Neutrophil (primary cell): ENCODE results near the gene VAC14.

Experiments used
- H3K27ac ChIP-seq: fragments of 200-600 bp; sonication (generic); 2 replicates; pipeline ENCODE4 v1.5.1; 2016; ENCODE audit warnings: mild to moderate bottlenecking, moderate library complexity
- H3K27me3 ChIP-seq: fragments of 200-600 bp; sonication (generic); 2 replicates; pipeline ENCODE4 v1.6.0; 2016; ENCODE audit warnings: mild to moderate bottlenecking
- H3K36me3 ChIP-seq: fragments of 200-600 bp; sonication (generic); 2 replicates; pipeline ENCODE4 v1.5.1; 2017
- H3K4me1 ChIP-seq, 2 experiments: fragments of 200-600 bp in 1 of 2; sonication (generic) in 1 of 2; 1 replicate in 1 of 2; 2 replicates in 1 of 2; pipeline versions ENCODE4 v1.5.1 to v1.6.1; 2013 to 2016; ENCODE audit warnings: low read depth in 1 of 2, low read length in 1 of 2, mild to moderate bottlenecking in 1 of 2, moderate library complexity in 1 of 2; ENCODE audit not compliant: control insufficient read depth in 1 of 2, insufficient read depth in 1 of 2
- H3K4me3 ChIP-seq, 2 experiments: fragments of 200-600 bp in 1 of 2; sonication (generic) in 1 of 2; 1 replicate in 1 of 2; 2 replicates in 1 of 2; pipeline ENCODE4 v1.5.1; 2013 to 2016; ENCODE audit warnings: low read depth in 1 of 2, low read length in 1 of 2, mild to moderate bottlenecking in 1 of 2, moderate library complexity in 1 of 2
- H3K9me3 ChIP-seq: fragments of 200-600 bp; sonication (generic); 2 replicates; pipeline ENCODE4 v1.5.1; 2016
- TF ChIP-seq, protein P1 (sequence below): fragments of 200-600 bp; sonication (generic); IDR thresholded peaks from 2 replicates; pipeline ENCODE4 v1.5.1; 2016; ENCODE audit warnings: antibody characterized with exemption

Gene VAC14

DNA sequence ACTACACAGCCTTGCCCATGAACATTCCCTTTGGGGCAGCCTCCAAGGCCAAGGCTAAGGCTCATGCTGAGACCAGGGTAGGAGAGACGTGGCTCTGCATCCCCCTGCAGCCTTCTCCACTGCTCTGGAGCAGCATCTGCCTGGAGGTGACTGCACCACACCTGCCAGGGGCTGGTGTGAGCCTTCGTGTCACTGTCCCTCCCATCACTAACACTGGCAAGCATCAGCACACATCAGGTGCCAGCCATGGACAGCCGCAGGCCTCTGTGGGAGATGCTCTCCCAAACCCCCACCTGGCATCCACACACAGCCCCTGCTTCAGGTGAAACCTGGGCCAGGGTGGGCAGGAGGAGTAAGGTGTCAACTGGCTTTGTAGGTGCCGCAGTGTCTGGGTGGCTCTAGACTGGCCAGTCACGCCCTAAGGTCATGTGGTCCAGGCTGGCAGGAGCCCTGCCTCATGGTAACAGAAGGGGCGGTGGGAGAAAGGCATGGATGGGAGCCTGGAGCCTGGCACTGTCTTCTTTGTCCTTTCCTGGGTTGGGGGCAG is 97.0 kb downstream of the VAC14 start:
- Histone ChIP-seq H3K9me3 (no peaks in the 10 kb centered on the region), H3K27me3 (no peaks in the 10 kb centered on the region), H3K4me1 (peaks cover 16 to 20% of the 10 kb centered on the region in 2 experiments), H3K27ac (no peak overlapping the region), H3K4me3 (no peak overlapping the region), H3K36me3 (peaks cover 8% of the 10 kb centered on the region)
- TF ChIP-seq, protein P1, sequence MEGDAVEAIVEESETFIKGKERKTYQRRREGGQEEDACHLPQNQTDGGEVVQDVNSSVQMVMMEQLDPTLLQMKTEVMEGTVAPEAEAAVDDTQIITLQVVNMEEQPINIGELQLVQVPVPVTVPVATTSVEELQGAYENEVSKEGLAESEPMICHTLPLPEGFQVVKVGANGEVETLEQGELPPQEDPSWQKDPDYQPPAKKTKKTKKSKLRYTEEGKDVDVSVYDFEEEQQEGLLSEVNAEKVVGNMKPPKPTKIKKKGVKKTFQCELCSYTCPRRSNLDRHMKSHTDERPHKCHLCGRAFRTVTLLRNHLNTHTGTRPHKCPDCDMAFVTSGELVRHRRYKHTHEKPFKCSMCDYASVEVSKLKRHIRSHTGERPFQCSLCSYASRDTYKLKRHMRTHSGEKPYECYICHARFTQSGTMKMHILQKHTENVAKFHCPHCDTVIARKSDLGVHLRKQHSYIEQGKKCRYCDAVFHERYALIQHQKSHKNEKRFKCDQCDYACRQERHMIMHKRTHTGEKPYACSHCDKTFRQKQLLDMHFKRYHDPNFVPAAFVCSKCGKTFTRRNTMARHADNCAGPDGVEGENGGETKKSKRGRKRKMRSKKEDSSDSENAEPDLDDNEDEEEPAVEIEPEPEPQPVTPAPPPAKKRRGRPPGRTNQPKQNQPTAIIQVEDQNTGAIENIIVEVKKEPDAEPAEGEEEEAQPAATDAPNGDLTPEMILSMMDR = no peak

- no peaks in the 10 kb centered on the region for H3K9me3 ChIP-seq
- peaks cover 11% of the 10 kb centered on the region for H3K36me3 ChIP-seq
- TF ChIP-seq, protein P1 = no peak
- no peak overlapping the region for H3K4me3 ChIP-seq
- H3K27me3 ChIP-seq = no peaks in the 10 kb centered on the region
- no peak overlapping the region for H3K27ac ChIP-seq
- peaks cover 17 to 20% of the 10 kb centered on the region in 2 experiments for H3K4me1 ChIP-seq
Observed at GRCh38 chr16:70703041-70703834, 97.7 kb downstream of the VAC14 start.

DNA sequence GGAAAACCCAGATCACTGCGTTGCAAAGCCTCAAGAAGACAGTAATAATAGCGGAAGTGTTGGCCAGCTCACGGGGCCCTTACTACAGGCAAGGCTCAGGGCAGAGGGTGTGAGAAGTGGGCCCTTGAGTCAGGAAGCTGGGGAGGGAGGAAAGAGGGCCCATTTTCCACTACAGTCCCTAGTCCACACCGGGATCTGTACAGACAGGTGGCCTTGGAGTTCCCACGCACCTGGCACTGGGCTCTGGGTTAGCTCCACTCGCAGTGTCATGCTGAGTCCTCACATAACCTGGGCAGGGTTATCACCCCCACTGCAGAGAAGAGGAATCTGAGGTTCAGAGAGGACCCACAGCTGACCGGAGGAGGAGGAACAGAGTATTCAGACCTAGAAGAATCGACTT is 98.3 kb downstream of the VAC14 start:
- Histone ChIP-seq H3K27me3 (no peaks in the 10 kb centered on the region), H3K4me3 (no peak overlapping the region), H3K9me3 (no peaks in the 10 kb centered on the region), H3K27ac (no peak overlapping the region), H3K4me1 (peaks cover 23 to 26% of the 10 kb centered on the region in 2 experiments), H3K36me3 (peaks cover 9% of the 10 kb centered on the region)
- TF ChIP-seq, protein P1 = no peak

GRCh38 chr16:70701998-70702397 is 99.0 kb downstream of the VAC14 start:
- Histone ChIP-seq H3K27ac (no peak overlapping the region), H3K27me3 (no peaks in the 10 kb centered on the region), H3K9me3 (no peaks in the 10 kb centered on the region), H3K4me1 (peaks cover 29 to 32% of the 10 kb centered on the region in 2 experiments), H3K4me3 (no peak overlapping the region), H3K36me3 (peaks cover 9% of the 10 kb centered on the region)
- TF ChIP-seq, protein P1 = no peak

DNA sequence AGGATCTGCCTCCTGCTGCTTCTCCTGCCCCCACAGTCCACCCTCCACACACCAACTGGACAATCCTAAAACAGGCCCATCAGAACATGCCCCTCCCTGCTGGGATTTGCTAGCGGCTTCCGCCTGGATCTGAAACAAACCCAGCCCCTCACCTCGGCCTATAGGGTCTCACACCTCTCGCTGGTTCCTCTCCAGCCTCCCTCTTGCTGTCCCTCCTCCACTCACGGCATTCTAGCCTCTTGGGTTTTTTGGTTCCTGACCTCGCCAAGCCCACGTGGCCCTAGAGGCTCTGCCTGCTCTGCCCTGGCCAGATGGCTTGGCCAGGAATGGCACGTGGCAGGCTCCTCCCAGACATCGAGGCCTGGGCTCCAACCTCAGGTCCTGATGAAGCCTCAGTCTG is 99.4 kb downstream of the VAC14 start:
- Histone ChIP-seq H3K4me1 (peaks cover 33 to 36% of the 10 kb centered on the region in 2 experiments), H3K4me3 (no peak overlapping the region), H3K9me3 (no peaks in the 10 kb centered on the region), H3K36me3 (peaks cover 9% of the 10 kb centered on the region), H3K27ac (no peak overlapping the region), H3K27me3 (no peaks in the 10 kb centered on the region)
- TF ChIP-seq, protein P1 = no peak
